ENCODE measurements around the gene UGT2A1.

- TF ChIP-seq EZH2 (IDR thresholded peaks at IDR 0.05) (no peak), POLR2AphosphoS5 (IDR thresholded peaks at IDR 0.05; ENCODE audit: borderline replicate concordance, low read depth, low read length) (no peak), FOXP2 (optimal IDR thresholded peaks at IDR 0.05; ENCODE audit: control extremely low read depth, extremely low read length, insufficient read depth) (no peak)
Observed at GRCh38 chr4:69668680-69669079, 15.6 kb upstream of the UGT2A1 start.

Data from SK-N-MC (cell line).